Body of pancreas (tissue), 4 donors: ENCODE measurements around the gene GJD4.

ENCODE experiments used
- CTCF ChIP-seq, 7 experiments: fragments of 450-650 bp in 4 of 7; fragments of 200-600 bp in 3 of 7; sonication (generic) in 3 of 7; IDR thresholded peaks; one replicate each; pipeline ENCODE4 v1.5.1; 2016 to 2019; ENCODE audit warnings: antibody characterized with exemption in 7 of 7
- POLR2A ChIP-seq, 3 donors: fragments of 450-650 bp; IDR thresholded peaks; one replicate each; pipeline ENCODE4 v1.6.1; 2016; ENCODE audit warnings: antibody characterized with exemption in 3 of 3, mild to moderate bottlenecking in 2 of 3

GRCh38 chr10:35639021-35639727, 34.0 kb downstream of the GJD4 start:
- TF ChIP-seq CTCF (IDR thresholded peaks at IDR 0.05) (no peak), POLR2A (IDR thresholded peaks at IDR 0.05) (no peak)
